ENCODE data around the gene NALCN. TPM values are rescaled to one million over a fixed set of nuclear protein-coding genes. Genes with fewer than 3 reads are reported as not detected.

The NALCN gene
- total and polyA plus RNA-seq, 4 donors, result 0.09 to 0.92 (median 0.18) TPM

GRCh38 chr13:101455863-101456262, 39.6 kb upstream of the NALCN start (continued):
- TF ChIP-seq, protein P1, sequence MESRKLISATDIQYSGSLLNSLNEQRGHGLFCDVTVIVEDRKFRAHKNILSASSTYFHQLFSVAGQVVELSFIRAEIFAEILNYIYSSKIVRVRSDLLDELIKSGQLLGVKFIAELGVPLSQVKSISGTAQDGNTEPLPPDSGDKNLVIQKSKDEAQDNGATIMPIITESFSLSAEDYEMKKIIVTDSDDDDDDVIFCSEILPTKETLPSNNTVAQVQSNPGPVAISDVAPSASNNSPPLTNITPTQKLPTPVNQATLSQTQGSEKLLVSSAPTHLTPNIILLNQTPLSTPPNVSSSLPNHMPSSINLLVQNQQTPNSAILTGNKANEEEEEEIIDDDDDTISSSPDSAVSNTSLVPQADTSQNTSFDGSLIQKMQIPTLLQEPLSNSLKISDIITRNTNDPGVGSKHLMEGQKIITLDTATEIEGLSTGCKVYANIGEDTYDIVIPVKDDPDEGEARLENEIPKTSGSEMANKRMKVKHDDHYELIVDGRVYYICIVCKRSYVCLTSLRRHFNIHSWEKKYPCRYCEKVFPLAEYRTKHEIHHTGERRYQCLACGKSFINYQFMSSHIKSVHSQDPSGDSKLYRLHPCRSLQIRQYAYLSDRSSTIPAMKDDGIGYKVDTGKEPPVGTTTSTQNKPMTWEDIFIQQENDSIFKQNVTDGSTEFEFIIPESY (IDR thresholded peaks at IDR 0.05), result no peak

DNA sequence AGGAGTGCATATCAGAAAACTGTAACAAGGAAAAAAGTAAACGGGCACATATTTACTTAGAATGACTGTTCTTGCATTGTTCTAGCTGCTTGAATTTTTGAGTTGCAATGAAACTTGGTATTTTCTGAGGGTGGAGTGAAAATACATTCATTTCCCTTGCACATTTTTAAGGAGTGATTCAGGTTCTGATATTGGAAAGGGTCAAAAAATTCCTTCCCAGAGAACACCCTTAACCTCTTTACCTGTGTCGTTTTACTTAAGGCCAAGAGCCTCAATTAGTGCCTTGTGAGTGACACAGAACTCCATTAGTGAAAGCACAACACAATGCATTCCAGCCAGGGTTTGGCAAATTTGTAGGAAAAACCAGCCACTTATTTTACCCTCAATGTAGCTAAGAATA, 38.5 kb upstream of the NALCN start:
- peaks cover 0 to 1% (median 0%) of the 10 kb centered on the region in 4 donors for H3K27me3 ChIP-seq (ENCODE audit: control insufficient read depth in 4 of 4, insufficient read depth in 4 of 4, low read length in 3 of 4)
- no peak for TF ChIP-seq ATF3 (IDR thresholded peaks at IDR 0.05)
- no peak for TF ChIP-seq EGR1 (IDR thresholded peaks at IDR 0.05; ENCODE audit: low read depth in 2 of 2)
- no peak for TF ChIP-seq FOXA2 (IDR thresholded peaks at IDR 0.05)
- TF ChIP-seq, protein P2, sequence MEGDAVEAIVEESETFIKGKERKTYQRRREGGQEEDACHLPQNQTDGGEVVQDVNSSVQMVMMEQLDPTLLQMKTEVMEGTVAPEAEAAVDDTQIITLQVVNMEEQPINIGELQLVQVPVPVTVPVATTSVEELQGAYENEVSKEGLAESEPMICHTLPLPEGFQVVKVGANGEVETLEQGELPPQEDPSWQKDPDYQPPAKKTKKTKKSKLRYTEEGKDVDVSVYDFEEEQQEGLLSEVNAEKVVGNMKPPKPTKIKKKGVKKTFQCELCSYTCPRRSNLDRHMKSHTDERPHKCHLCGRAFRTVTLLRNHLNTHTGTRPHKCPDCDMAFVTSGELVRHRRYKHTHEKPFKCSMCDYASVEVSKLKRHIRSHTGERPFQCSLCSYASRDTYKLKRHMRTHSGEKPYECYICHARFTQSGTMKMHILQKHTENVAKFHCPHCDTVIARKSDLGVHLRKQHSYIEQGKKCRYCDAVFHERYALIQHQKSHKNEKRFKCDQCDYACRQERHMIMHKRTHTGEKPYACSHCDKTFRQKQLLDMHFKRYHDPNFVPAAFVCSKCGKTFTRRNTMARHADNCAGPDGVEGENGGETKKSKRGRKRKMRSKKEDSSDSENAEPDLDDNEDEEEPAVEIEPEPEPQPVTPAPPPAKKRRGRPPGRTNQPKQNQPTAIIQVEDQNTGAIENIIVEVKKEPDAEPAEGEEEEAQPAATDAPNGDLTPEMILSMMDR (IDR thresholded peaks at IDR 0.05; ENCODE audit: low read depth, low read length, missing input control), result no peak
- TF ChIP-seq MAX (IDR thresholded peaks at IDR 0.05), result no peak
- DNase-seq (ENCODE audit: low spot score), result no peak
- 59% methylated on average over 2 of the region's 2 CpGs for WGBS
- H3K9ac ChIP-seq (ENCODE audit: low read depth in 1 of 2, low read length in 2 of 2), result no peak overlapping the region
- H3K27ac ChIP-seq (ENCODE audit: low read depth in 1 of 2, low read length in 2 of 2), result no peak overlapping the region
- no peak overlapping the region for H3K4me3 ChIP-seq (ENCODE audit: low read depth in 1 of 3, low read length in 3 of 3)
- H3K4me1 ChIP-seq (ENCODE audit: control insufficient read depth in 4 of 4, insufficient read depth in 4 of 4, low read length in 3 of 4), result peaks cover 4 to 11% (median 6%) of the 10 kb centered on the region in 4 donors
- H3K36me3 ChIP-seq (ENCODE audit: control insufficient read depth in 4 of 4, insufficient read depth in 3 of 4, low read depth in 1 of 4, low read length in 3 of 4), result no peaks in the 10 kb centered on the region
- no peaks in the 10 kb centered on the region for H3K9me3 ChIP-seq (ENCODE audit: control insufficient read depth in 4 of 4, low read length in 3 of 4)

- no peaks in the 10 kb centered on the region for H3K36me3 ChIP-seq (ENCODE audit: control insufficient read depth in 4 of 4, insufficient read depth in 3 of 4, low read depth in 1 of 4, low read length in 3 of 4)
- peaks cover 4 to 11% (median 6%) of the 10 kb centered on the region in 4 donors for H3K4me1 ChIP-seq (ENCODE audit: control insufficient read depth in 4 of 4, insufficient read depth in 4 of 4, low read length in 3 of 4)
- peaks cover 0 to 3% (median 0%) of the 10 kb centered on the region in 4 donors for H3K27me3 ChIP-seq (ENCODE audit: control insufficient read depth in 4 of 4, insufficient read depth in 4 of 4, low read length in 3 of 4)
- TF ChIP-seq REST (IDR thresholded peaks at IDR 0.05), result no peak
- TF ChIP-seq, protein P2 (IDR thresholded peaks at IDR 0.05; ENCODE audit: low read depth, low read length, missing input control), result peak; percentile 9
- H3K9ac ChIP-seq (ENCODE audit: low read depth in 1 of 2, low read length in 2 of 2), result peak overlapping the region in 1 of 2 donors; percentile 46
- no peaks in the 10 kb centered on the region for H3K9me3 ChIP-seq (ENCODE audit: control insufficient read depth in 4 of 4, low read length in 3 of 4)
- WGBS, result 8% methylated on average over 41 of the region's 41 CpGs
- no peak overlapping the region for H3K27ac ChIP-seq (ENCODE audit: low read depth in 1 of 2, low read length in 2 of 2)
- H3K4me3 ChIP-seq (ENCODE audit: low read depth in 1 of 3, low read length in 3 of 3), result peak overlapping the region; percentile 30 to 55 (median 51)
- DNase-seq (ENCODE audit: low spot score), result no peak
Observed at GRCh38 chr13:101453784-101454201, 37.5 kb upstream of the NALCN start.

Measured in liver (tissue), 9 donors.